Right cardiac atrium (tissue), 5 donors: ENCODE data around the gene NINJ2. TPM values are rescaled to one million over a fixed set of nuclear protein-coding genes. Genes with fewer than 3 reads are reported as not detected.
"Not testable (repeated sequence)": the region's sequence is repeated elsewhere in the genome, so short reads cannot be mapped to it uniquely, and the experiment has no call there.

ENCODE experiments used
- ATAC-seq, 2 donors: fragments of 200-7000 bp; cut with Tn5 transposase; one replicate each; pipeline versions ENCODE4 v1.8.0 to v1.9.1; 2020; ENCODE audit warnings: moderate library complexity in 2 of 2, mild to moderate bottlenecking in 1 of 2
- DNase-seq, 3 donors: peaks; one replicate each; pipeline ENCODE4 v3.0.0-alpha.2; 2020
- H3K27ac ChIP-seq: one replicate; pipeline ENCODE4 v1.5.1; 2013; ENCODE audit warnings: mild to moderate bottlenecking, low read length, control low read depth, moderate library complexity
- H3K27me3 ChIP-seq: one replicate; pipeline ENCODE4 v1.6.1; 2013; ENCODE audit not compliant: control insufficient read depth, insufficient read depth
- H3K4me1 ChIP-seq: one replicate; pipeline ENCODE4 v1.6.1; 2013; ENCODE audit warnings: low read length; ENCODE audit not compliant: control insufficient read depth, insufficient read depth
- H3K4me3 ChIP-seq: one replicate; pipeline ENCODE4 v1.5.1; 2013; ENCODE audit warnings: low read length, control low read depth
- H3K9me3 ChIP-seq: one replicate; pipeline ENCODE4 v1.6.1; 2013; ENCODE audit warnings: low read length; ENCODE audit not compliant: control insufficient read depth
- WGBS: extraction: QIAGEN DNeasy Blood & Tissue Kit; methylation state at CpG from one replicate; pipeline ENCODE4 v1.1.7; 2013; 5-methylcytosine and 5-hydroxymethylcytosine counted together
- intact Hi-C, 4 donors: fragments of 100-400 bp; cut with DNase I; formaldehyde crosslinking; loops; one replicate each; pipeline versions ENCODE4 v1.11.0 to v1.14.0; 2022 to 2023
- polyA plus RNA-seq: library from polyadenylated mRNA; stranded (reverse); fragments of 200-250 nt; gene quantifications from one replicate; pipeline ENCODE4 v1.2.3, GENCODE V29; 2013
- total RNA-seq, 4 donors: library from RNA; stranded (reverse); fragmentation: NEBNext Ultra II Directional; extraction: Animal tissue kit (Norgen Biotek cat#: 25700); gene quantifications; one replicate each; pipeline ENCODE4 v1.2.1, GENCODE V29; 2021
- donor health status: healthy with polysubstance abuse.
- donor health status: DM: no; HTN: yes; CAD: no.
- donor health status: DM: no; HTN: no; CAD: no.
- donor health status: DM: no; HTN: yes; CAD: no; lungs with severe emphysema.
- donor health status: DM: yes; HTN: yes; CAD: no.

Gene NINJ2
- total and polyA plus RNA-seq, 5 donors, result 3.6 to 7.4 (median 5.5) TPM

- Histone ChIP-seq H3K4me3 (no peak overlapping the region), H3K27ac (peak overlapping the region; percentile 97), H3K27me3 (no peaks in the 10 kb centered on the region), H3K9me3 (no peaks in the 10 kb centered on the region), H3K4me1 (peaks cover 19% of the 10 kb centered on the region)
- intact Hi-C loops, result loop anchor here (5.0 to 10.0 kb wide), 5 partner anchors 59 to 168 kb away; partner anchors contain the start of gene WNK1 (in 3 of the 4)
- 37% methylated on average over 14 of the region's 14 CpGs for WGBS
- ATAC-seq (peak; percentile 67 to 84), DNase-seq (peak; percentile 87 to 92 (median 88))
These were observed 16.5 kb downstream of the NINJ2 start for GRCh38 chr12:646442-647384.

- Histone ChIP-seq H3K9me3 (no peaks in the 10 kb centered on the region), H3K27me3 (no peaks in the 10 kb centered on the region), H3K4me1 (peaks cover 16% of the 10 kb centered on the region), H3K27ac (peak overlapping the region; percentile 97), H3K4me3 (no peak overlapping the region)
- ATAC-seq, result peak; percentile 69 to 75
- intact Hi-C loops, result loop anchor here (5.0 to 10.0 kb wide), 5 partner anchors 58 to 169 kb away; partner anchors contain the start of gene WNK1 (in 3 of the 4)
- WGBS, result 15% methylated on average over 8 of the region's 8 CpGs
- DNase-seq, result peak; percentile 75 to 84 (median 77)
These were observed 17.6 kb downstream of the NINJ2 start for GRCh38 chr12:645563-646071.

- peak overlapping the region; percentile 97 for H3K27ac ChIP-seq
- DNase-seq, result peak; percentile 46 to 79 (median 73)
- H3K4me3 ChIP-seq, result no peak overlapping the region
- ATAC-seq, result peak in 1 of 2 donors; percentile 5
- H3K9me3 ChIP-seq, result no peaks in the 10 kb centered on the region
- intact Hi-C loops, result loop anchor here (5.0 to 10.0 kb wide), 6 partner anchors 38 to 170 kb away; partner anchors contain the start of gene WNK1 (in 3 of the 4)
- H3K4me1 ChIP-seq, result peaks cover 16% of the 10 kb centered on the region
- H3K27me3 ChIP-seq, result no peaks in the 10 kb centered on the region
- WGBS, result 59% methylated on average over 6 of the region's 6 CpGs
These were observed 18.3 kb downstream of the NINJ2 start for GRCh38 chr12:644818-645552.

- ATAC-seq, result no peak
- peaks cover 16% of the 10 kb centered on the region for H3K4me1 ChIP-seq
- H3K4me3 ChIP-seq, result no peak overlapping the region
These were observed 19.0 kb downstream of the NINJ2 start for GRCh38 chr12:644303-644639.

GRCh38 chr12:643475-644302, 19.6 kb downstream of the NINJ2 start:
- Histone ChIP-seq H3K27me3 (no peaks in the 10 kb centered on the region), H3K4me1 (peaks cover 16% of the 10 kb centered on the region), H3K4me3 (peak overlapping the region; percentile 57), H3K27ac (peak overlapping the region; percentile 90), H3K9me3 (no peaks in the 10 kb centered on the region)
- intact Hi-C loops, result loop anchor here (5.0 to 10.0 kb wide), 4 partner anchors 36 to 171 kb away; partner anchors contain the start of gene WNK1 (in 2 of the 4)
- no peak for ATAC-seq
- DNase-seq, result peak in 2 of 3 donors; percentile 56 to 75
- WGBS, result 40% methylated on average over 33 of the region's 33 CpGs

More at GRCh38 chr12:644303-644639, 19.0 kb downstream of the NINJ2 start:
- peak overlapping the region; percentile 90 for H3K27ac ChIP-seq
- intact Hi-C loops, result loop anchor here (5.0 to 10.0 kb wide), 4 partner anchors 37 to 171 kb away; partner anchors contain the start of gene WNK1 (in 2 of the 4)
- no peaks in the 10 kb centered on the region for H3K27me3 ChIP-seq
- WGBS, result 88% methylated on average over 6 of the region's 6 CpGs
- H3K9me3 ChIP-seq, result no peaks in the 10 kb centered on the region
- no peak for DNase-seq

GRCh38 chr12:642633-643474, 20.4 kb downstream of the NINJ2 start:
- H3K4me1 ChIP-seq, result peaks cover 16% of the 10 kb centered on the region
- no peaks in the 10 kb centered on the region for H3K27me3 ChIP-seq
- DNase-seq, result peak; percentile 83 to 92 (median 91)
- peak; percentile 62 to 74 for ATAC-seq
- intact Hi-C loops, result loop anchor here (5.0 to 10.0 kb wide), 4 partner anchors 36 to 172 kb away; partner anchors contain the start of gene WNK1 (in 2 of the 4)
- H3K9me3 ChIP-seq, result no peaks in the 10 kb centered on the region
- 3% methylated on average over 95 of the region's 95 CpGs for WGBS
- H3K4me3 ChIP-seq, result peak overlapping the region; percentile 57
- H3K27ac ChIP-seq, result peak overlapping the region; percentile 90

- not testable (repeated sequence) for H3K27ac ChIP-seq, H3K27me3 ChIP-seq, H3K9me3 ChIP-seq, ATAC-seq, H3K4me3 ChIP-seq, DNase-seq, H3K4me1 ChIP-seq
- WGBS, result 96% methylated on average over 11 of the region's 11 CpGs
- intact Hi-C loops, result loop anchor here (5.0 to 10.0 kb wide), 4 partner anchors 34 to 173 kb away; partner anchors contain the start of gene WNK1 (in 2 of the 4)
These were observed 21.9 kb downstream of the NINJ2 start for GRCh38 chr12:641321-641720.

GRCh38 chr12:640773-641172, 22.5 kb downstream of the NINJ2 start:
- DNase-seq, result no peak
- Histone ChIP-seq H3K9me3 (no peaks in the 10 kb centered on the region), H3K27ac (no peak overlapping the region), H3K4me3 (no peak overlapping the region), H3K27me3 (no peaks in the 10 kb centered on the region), H3K4me1 (peaks cover 5% of the 10 kb centered on the region)
- intact Hi-C loops, result loop anchor here (5.0 to 10.0 kb wide), 4 partner anchors 33 to 174 kb away; partner anchors contain the start of gene WNK1 (in 2 of the 4)
- ATAC-seq, result no peak
- 95% methylated on average over 3 of the region's 3 CpGs for WGBS

- 93% methylated on average over 5 of the region's 5 CpGs for WGBS
- H3K4me3 ChIP-seq, result no peak overlapping the region
- no peak for DNase-seq
- ATAC-seq, result no peak
- H3K9me3 ChIP-seq, result no peaks in the 10 kb centered on the region
- no peaks in the 10 kb centered on the region for H3K27me3 ChIP-seq
- H3K4me1 ChIP-seq, result peaks cover 2% of the 10 kb centered on the region
- intact Hi-C loops, result loop anchor here (5.0 to 10.0 kb wide), 4 partner anchors 33 to 175 kb away; partner anchors contain the start of gene WNK1 (in 2 of the 4)
- no peak overlapping the region for H3K27ac ChIP-seq
These were observed 23.3 kb downstream of the NINJ2 start for GRCh38 chr12:639988-640387.
